NCI-H774 (cell line): ENCODE data around the gene GABRB1.
A peak's percentile ranks its signal among the peaks of the same experiment; 100 is the strongest.

Experiments
- DNase-seq: peaks from one replicate; lab custom pipeline; 2025; lab: John Stamatoyannopoulos, UW

GABRB1 gene

DNA sequence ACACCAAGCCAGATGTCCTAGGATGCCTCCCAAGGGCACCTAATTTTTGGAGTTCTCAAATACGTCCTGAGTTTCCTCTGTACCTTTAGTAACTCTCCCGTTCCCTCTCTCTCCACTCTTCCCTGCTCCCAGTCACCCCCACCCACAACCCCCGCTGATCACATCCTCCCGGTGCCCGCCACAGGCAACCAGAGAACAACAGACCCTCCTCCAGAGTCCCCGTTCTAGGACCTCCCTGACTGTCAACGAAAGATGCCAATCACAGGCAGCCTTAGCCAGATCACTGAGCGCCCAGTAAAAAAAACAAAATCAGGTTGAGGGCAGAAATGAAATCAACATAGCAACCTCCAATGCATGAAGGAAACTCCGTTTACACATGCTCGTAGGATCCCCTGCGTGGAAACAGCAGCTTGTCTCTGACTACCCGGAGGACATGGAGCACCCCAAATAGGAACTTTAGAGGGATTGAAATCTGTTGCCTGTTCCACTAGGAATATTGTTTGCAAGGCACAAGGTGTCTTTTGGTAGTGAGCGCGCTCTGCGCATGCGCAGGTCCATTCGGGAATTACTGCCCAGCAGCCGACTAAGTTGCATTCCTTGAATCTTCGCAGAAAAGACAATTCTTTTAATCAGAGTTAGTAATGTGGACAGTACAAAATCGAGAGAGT, at the start of gene GABRB1:
TSS of gene GABRB1 (plus strand) at position 557 of the 668 bp plus-strand sequence.
- peak; percentile 21 for DNase-seq

DNA sequence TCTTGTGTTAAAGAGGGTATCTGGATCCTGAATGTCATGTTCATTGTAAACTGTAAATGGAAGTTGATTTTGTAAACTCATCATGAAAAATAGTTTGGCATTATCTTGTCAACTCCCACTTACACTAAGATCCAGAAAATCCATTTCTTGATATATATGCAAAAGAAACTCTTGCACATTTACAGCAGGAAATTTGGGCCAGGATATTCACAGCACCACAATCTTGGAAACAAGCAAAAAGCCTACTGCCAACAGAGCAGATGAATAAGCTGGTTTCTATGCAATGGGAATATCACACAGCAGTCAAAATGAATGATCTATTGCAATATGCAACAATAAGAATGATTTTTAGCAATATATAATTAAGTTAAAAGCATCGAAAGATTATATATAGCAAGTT, 46.6 kb upstream of the GABRB1 start:
- no peak for DNase-seq

DNA sequence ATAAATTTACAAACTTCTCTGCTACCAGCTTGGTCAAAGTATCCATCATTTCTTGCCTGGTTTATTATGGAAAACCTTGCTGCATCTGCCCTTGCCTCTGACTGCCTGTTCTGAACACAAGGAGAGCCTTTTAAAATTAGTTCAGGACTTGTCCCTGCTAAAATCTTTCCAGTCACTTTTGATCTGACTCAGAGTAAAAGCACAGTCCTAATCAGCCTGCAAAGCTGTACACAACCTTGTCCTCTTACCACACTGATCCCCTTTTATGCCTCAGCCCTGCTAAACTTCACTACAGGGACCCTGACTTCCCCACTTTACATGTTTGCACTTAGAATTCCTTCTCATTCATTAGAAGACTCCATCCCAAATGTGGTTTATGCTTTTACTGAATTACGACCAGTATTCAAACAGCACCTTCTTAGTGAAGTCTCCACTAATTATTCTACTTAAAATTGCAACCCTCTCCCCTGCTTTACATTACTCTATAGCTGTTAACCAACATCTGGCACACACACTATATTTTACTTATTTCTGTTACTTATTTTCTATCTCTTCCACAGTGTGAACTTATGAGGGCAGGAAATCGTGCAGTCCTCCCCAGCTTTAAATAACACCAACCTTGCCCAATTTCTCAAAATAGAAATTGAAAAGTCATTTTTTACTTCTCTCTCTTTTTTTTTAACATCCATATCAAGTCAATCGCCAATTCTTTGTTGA, 44.3 kb upstream of the GABRB1 start:
- DNase-seq, result no peak

DNA sequence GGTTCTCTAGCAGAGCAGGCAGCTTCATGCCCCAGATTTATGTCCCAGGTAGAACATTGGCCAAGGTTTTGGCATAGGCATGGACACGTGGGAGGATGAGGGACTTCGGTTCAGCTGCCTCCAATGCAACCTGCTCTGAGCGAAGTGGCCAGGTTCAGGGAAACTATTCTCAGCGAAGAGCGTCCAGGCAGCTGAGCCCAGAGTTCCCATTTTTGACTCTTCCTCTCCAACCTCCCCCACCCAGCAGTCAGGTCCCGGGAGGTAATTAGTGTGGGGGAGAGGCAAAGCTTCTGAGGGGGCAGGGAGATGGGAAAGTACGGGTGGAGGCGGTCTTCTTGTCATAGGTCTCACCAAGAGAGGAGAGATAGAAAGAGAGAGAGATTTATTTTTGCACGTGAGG, 39.0 kb upstream of the GABRB1 start:
- DNase-seq, result no peak

DNA sequence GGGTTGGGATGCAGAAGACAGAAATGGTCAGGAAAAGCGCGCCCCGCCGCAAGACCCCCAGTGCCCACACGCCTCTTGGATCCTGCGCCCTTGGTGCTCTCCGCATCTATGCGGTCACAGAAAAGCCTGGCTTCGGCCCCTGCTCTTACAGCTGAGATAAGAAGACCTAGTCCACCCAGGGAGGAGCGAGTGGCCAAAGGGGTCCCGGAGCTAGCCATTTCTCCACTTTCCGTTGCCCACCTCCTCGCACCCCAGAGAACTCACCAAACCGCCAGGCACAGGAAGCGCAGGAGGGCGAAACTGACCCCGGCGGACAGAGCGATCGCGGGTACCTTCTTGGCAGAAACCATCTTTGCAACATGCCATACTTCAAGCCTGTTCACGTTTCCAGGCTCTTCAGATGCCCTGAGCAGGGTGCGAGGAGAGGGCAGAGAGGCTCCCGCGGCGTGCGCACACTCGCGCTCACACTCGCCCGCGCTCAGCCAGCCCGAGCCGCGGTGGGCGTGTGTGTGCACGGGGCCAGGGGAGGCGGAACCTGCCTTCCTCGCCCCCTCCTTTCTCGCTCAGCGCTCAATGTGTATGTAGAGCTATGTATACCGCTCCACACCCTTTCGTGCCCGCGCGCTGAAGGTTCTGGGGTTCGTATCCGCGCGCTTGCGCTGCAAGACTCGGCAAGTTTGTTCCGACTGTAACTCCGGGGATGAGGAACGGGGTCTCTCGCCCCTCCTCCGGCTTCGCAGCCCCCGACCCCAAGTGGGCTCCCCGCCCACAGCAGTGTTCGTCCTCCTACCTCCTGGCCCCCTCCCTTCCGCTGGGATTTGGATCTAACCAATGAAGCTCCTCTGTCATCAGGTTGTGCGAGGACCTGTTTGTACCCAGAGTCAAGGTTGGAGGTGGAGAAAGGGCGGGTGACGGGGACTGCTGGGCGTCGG, 38.0 kb upstream of the GABRB1 start, which contains the start of gene GABRA4:
TSS of gene GABRA4 (minus strand) at position 507 of the 932 bp plus-strand sequence. CDS start at position 350, 157 bp downstream.
- DNase-seq, result no peak

DNA sequence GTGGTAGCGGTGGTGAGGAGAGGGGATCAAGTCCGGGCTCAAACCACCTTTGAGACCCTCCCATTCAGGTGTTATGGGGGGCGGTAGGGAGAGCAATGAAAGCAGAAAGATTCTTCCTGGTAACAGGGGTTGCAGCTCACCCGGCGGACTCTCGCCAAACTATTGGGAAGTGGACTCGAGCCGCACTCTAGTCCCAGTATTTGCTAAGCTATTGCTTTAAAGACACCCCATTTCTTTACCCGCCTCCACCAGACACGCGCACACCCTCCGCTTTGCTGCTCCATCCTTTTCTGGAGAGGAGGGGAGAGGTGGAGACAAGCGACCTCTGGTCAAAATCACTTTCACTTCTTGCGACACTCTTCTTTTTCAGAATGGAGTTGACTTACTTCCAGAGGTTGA, 37.4 kb upstream of the GABRB1 start:
- DNase-seq, result no peak

DNA sequence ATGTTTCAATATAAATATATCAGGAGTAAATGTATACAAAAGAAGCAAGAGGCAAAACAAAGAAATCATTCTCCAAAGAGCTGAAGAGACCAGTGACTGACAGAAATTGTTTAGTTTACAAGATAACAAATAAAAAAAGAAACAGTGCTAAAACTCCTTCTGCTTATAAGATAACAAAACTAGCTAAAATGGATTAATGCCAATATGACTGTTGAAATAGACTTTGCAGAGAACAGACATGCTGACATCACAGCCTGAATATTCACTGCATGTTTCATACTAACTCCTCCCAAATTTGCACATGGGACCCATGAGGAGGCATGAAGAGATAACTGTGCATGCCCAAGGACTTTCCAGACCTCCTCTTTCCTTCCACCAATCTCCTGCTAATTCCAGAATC, 31.8 kb upstream of the GABRB1 start:
- DNase-seq, result no peak

DNA sequence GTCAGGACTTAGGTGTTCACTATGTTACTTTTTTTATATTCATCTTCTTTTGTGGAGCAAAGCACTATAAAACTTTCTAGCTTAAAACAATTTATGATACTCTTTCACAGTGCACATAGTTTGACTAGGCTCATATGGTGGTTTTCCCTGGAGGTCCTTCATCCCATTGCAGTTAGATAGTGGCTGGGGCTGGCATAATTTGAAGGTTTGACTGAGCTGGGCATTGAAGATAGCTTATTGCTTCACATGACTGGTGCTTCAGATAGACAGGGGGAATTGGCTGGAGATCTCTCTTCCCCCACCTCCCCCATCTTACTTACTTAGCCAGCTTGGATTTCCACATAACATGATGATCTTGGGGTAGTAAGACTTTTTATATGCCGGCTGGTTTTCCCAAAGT, 31.0 kb upstream of the GABRB1 start:
- no peak for DNase-seq

DNA sequence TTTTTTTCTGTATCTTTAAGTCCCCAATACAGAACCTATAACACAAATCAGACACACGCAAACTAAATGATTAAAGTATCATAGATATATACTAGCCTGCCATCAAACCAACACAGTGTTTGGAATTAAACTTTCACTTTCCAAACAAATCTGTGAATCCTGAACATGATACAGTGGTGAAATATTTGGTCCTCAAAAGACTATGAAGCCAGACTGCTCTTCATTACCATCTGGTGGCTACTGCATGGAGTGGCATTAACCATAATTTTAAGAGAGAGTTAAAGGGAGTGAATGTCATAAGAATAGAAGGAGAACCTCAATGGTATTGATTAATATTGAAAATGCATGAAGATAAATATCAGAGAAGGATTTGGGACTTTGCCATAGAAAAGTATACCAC, 28.8 kb upstream of the GABRB1 start:
- no peak for DNase-seq

DNA sequence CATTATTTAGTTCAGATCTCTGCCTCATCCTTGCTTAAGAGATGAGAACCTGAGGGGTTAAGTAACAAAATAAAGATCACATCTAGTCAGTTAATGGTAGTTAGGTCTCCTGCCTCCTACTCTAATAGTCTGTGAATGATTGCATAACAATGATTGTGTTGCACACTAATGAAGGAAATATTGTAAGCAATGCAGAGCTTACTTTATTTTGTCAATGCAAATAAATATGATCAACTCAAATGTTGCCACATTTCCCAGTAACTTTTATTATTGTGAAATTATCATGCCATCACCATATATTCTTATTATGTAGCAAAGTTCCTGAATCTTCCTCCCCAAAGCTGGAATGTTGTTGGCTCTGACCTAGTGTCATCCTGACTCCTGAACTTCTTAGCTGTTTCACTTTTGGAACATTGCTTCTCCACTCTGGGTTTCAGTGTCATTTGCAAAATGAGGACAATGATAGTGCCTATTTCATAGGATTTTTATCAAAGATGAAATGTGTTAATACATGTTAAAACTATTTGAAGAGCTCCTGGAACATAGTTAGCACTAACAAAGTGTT, 20.9 kb upstream of the GABRB1 start:
- DNase-seq, result no peak

DNA sequence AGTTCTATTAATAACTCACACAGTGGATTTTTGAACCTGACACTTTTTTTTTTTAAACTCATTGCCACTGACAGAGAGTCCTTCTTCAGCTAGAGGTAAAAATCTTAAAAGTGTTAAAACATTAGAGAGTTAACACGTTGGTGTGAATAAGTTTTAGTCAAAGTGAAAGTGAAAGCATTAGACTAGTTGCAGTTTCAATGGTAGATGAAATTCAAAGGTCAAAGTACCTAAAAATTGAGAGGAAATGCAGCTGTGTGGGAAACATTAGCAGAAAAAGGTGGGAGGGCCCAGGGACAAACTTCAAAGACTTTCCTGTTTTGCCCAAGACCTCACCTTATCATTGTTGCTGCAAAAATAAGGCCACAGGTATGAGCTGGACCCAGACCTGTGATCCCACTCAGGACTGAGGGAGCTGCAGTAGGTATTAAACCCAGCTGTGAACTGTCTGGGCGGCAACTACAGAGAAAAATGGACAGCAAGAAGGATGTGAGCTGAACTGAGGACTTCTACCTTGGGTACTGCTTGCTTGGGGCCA, 20.4 kb upstream of the GABRB1 start:
- DNase-seq, result no peak

DNA sequence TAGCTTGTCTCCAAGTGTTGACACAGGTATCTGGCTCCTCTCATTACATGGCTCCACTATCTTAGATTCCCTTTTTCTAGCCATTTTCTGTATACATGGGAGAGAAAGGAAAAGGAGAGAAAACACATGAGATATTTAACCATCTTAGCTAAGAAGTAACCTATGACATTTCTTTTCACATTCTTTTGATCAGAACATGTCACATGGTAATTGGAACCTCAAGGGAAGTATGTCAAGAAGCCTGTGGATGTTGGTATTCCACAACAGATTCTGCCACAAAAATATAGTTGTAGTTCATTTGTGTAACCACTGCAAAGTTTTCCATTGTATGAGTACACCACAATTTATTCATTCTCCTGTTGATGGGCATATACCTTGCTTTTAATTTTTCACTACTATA, 18.7 kb upstream of the GABRB1 start:
- DNase-seq, result no peak

DNA sequence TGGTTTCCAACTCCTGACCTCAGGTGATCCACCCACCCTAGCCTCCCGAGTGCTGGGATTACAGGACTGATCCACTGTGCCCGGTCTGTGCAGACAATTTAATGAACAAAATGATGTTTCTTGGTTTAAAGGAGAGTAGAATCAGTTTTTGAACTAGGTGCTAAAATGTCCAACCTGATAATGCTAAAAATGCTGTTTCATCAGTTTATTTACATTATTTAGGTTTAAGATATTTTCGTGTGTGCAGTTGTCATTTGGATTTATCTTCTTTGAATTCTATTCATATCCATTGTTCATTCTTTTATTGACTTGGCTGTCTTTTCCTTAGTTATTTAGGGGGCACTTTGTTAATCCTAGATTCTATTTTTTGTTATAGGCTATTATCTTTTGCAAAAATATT, 18.0 kb upstream of the GABRB1 start:
- no peak for DNase-seq

DNA sequence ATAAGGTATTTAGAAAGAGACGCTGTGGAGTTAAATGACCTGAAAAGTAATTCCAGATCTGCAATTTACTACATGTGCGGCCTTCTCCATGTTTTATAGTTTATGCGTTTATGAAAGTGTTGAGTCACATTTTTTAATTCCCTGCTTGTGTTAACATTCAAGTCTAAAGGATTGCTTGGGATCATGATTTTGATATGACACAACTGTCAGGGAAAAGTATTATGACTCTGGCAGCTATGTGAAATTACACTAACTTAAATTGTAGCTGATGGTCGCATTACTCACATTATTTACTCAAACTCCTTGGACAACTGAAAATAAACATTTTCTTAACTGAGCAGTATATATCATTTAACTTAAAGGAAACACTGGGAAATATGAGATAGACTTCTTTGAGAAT, 14.3 kb upstream of the GABRB1 start:
- no peak for DNase-seq

DNA sequence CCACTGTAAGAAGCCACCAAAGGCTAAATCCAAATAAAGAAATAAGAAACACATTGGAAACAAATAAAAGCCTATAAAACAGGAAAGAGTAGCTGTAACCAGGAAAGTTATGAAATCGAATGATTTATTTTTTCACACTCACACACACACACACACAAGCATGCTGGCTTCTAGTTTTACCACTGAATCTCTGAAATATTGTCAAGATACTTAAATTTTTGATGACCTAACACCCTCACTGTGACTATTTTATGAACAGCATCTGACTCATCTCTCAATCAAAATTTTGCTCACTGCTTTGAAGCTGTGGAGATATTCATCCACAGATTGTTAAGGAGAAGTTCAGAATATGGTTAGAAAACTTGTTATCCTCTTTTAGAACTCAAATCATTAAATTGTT, 13.9 kb upstream of the GABRB1 start:
- DNase-seq, result no peak

DNA sequence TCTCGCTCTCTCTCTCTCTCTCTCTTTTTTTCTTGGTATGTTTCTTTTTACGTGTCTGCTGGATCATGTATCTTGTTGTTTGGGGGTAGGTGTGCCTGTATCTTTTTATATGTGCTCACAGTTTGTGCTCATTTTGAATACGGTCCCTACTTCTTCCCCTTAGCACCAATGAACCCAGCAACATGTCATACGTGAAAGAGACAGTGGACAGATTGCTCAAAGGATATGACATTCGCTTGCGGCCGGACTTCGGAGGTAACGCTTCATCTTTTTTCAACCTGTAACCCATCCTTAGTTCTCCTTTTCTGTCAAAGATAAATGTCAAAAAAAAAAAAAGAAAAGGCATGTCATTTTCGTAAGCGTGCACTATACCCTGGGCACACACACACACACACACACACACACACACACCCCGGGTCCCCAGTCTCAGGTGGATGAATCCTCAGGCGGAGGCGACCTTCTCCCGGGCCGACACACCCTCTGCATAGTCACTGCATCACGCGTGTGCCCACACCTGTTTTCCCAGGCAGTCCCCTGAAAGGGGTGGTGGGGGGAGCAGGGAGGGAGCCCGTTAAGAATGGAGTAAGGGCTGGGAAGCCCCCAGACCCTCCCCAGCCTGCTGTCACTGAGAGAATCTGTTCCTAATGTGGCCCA, 511 bp downstream of the GABRB1 start:
- no peak for DNase-seq

DNA sequence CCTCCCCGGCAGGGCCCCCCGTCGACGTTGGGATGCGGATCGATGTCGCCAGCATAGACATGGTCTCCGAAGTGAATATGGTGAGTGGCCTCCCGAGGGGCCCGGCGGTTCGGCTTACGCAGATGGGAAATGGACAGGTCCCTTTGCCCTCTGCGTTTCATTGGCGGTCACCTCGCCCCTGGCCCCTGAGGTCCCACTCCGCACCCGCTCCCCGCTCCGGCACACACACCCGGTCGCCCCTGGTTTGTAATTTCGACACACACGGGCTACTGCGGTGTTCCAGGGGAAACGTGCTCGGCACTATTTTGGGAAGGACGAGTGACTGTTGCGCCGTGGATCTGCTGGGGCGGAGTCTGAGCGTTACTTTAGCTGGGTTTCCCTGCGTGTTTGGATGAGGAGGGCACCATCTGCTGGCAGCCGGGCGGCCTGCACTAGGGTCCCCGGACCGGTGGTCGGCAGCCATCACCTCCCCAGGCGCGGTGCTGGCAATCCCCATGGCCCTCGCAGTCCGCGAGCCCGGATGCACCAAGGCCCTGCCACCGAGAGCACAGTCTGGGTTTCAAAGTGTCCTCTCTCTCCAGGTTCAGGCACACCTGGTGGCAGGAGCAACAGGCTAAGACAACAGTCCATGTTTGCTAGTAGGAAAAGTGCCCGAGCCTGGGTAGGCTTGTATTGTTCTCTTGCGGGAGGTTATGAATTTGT, 1.2 kb downstream of the GABRB1 start:
- peak; percentile 71 for DNase-seq

DNA sequence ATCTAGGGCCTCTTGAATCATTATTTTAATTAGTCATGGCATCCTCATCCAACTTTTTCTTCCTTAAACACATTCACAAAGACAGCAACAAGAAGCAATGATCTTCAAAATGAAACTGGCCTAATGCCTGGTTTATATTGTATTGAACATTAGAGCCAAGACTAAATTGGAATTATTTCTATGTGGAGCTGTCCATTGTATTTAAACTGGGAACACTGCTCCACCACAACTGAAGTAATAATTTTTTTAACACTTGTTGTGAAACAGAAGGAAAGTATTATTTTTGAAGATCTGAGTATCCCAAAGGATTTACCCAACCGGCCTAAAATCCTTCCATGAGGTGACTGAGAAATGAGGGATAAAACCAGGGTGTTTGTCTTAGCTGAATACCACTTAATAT, 6.9 kb downstream of the GABRB1 start:
- no peak for DNase-seq

DNA sequence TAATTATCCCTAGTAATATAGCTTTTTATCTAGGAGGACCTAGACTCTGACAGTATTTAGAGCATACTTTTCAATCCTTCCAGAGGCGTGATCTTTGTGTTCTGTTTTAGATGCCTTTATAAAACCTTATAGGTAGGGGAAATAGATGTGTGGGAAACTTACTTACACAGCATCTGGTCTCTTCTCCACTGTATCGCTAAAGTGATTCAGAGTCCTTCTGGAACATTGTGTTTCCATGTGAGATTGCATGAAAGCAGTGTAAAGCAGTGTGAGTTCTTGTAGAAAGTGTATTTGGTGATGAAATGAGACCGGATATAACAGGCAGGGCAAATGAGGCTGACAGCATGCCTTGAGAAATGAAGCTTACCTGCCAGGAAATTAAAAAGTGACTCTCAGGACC, 9.5 kb downstream of the GABRB1 start:
- DNase-seq, result no peak

DNA sequence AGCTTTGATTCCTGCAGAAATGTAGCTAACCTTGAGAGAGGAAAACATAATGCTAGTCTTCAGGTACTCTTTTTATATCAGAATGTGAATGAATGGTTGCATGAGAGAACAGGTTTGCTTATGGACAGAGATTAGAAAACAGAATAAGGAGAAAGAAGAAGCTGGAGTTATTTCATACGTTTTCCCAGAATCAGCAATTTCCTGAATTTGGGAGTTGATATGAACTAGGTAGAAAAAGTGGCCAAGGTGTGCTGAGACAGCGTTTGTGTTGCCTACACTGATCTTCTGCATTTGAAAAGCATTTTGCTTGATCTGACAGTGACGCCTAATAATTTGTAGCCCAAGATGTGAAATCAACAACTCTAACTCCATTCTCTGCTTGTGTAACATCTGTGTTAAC, 12.5 kb downstream of the GABRB1 start:
- DNase-seq, result no peak

DNA sequence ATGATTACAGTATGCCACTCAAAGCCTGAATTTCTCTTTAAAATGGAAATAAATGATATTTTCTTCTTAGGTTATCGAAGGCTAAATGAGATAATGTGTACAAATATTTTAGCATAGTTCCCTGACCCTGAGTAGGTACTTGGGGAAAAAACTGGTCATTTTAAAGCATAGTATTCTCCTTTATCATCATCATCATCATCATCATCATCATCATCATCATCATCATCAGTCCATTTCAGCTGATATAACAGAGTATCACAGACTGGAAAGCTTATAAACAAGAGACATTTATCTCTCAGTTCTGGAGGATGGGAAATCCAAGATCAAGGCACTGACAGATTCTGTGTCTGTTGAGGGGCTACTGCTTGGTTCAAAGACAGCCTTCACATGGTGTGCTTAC, 13.9 kb downstream of the GABRB1 start:
- DNase-seq, result no peak
